NCI-H1092 treated with DMSO at 0.1 percent for 48 hours (cell line): ENCODE results near the gene TSC2.

Experiments used
- DNase-seq: peaks from one replicate; lab custom pipeline; 2025; lab: John Stamatoyannopoulos, UW

TSC2 gene

DNA sequence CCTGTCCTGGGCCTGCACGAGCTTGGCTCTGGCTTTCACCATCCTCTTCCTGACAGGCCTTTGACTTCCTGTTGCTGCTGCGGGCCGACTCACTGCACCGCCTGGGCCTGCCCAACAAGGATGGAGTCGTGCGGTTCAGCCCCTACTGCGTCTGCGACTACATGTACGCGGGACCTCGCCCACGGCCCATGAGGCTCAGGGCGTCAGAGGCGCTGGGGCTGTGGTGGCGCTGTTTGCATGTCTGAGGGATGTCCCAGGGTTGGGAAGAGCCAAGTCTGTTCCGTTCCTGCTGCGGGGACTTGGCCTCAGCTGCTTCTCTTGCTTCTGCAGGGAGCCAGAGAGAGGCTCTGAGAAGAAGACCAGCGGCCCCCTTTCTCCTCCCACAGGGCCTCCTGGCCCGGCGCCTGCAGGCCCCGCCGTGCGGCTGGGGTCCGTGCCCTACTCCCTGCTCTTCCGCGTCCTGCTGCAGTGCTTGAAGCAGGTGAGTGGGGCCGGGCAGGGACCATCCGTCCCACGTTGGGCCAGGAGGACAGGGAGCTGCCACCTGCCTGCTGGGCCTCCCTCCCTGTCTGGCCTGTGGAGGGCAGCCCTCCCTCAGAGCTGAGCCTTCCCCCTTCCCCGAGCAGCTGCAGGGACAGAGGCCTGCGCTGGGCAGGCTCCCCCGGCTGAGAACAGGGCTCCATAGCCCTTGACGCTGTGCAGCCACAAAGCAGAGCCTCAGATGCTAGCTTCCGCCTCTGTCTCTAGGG is 23.8 kb downstream of the TSC2 start:
- no peak for DNase-seq

DNA sequence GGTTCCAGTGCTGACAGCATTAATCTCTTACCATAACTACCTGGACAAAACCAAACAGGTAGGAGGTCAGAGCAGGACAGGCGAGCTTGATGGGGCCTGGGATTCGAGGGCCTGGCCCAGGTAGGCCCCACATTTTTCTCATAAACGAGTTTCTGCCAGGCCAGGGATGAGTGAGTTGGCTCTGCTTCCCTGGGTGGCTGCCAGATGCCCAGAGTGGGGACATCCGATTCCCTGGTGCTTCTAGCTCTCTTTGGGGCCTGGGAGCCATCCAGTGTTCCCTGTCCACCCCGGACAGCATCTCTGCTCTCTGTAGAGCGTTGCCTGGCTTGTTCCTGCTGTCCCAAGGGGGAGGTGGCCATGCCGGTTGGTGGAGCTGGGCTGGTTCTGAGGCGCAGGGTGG is 25.1 kb downstream of the TSC2 start:
- no peak for DNase-seq

- DNase-seq: no peak
These were observed 26.3 kb downstream of the TSC2 start for GRCh38 chr16:2074071-2074470.

GRCh38 chr16:2075631-2076030 is 27.8 kb downstream of the TSC2 start:
- no peak for DNase-seq

DNA sequence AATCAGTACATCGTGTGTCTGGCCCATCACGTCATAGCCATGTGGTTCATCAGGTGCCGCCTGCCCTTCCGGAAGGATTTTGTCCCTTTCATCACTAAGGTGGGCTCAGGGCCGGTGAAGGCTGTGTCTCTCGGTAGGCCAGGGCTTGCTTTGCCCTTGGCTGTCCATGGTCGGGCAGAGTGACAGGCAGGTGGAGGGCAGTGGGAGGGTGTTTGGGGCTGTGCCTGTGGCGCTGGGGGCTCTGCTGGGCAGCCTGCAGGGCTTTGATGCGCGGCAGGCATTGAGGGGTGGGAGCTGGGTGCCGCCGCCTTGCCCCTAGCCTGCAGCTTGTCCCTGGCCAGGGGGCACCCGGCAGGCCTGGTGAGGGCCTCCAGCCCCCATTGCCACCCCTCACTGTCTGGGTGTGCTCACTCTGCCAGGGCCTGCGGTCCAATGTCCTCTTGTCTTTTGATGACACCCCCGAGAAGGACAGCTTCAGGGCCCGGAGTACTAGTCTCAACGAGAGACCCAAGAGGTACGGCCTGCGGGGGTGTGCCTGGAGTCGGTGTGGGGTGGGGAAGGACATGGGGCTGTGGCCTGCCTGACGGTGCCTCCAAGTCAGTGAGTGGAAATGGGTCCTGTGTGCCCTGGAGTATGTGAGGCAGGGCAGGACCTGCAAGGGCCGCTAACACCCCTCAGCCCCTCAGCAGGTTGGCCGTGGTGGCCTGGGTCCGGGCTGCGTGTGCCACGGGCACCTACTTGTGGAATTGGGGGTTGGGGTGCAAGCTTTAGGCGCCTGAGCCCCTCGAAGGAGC is 28.5 kb downstream of the TSC2 start:
- no peak for DNase-seq

- no peak for DNase-seq
These were observed 29.2 kb downstream of the TSC2 start for GRCh38 chr16:2077016-2077415.

DNA sequence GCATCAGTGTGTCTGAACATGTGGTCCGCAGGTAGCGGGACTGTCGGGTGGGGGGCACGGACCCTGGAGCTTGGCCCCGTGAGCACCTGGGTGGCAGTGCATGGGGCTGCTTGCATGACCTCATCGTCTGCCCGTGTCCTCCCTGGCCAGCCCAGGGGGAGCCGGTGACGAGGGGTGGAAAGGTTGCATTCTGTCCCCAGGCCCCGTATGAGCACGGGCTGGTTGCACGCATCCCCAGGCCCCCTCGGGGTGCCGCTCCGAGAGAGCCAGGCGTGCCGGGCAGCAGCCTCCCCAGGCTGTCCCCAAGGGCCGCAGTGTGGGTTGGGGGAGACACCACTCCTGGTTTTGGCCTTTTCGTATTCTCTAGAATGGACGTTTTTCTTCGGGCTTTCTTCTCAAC is 29.9 kb downstream of the TSC2 start:
- DNase-seq: no peak

- DNase-seq: no peak
These were observed 30.3 kb downstream of the TSC2 start for GRCh38 chr16:2078096-2078495.

- no peak for DNase-seq
These were observed 30.9 kb downstream of the TSC2 start for GRCh38 chr16:2078691-2079090.

- no peak for DNase-seq
These were observed 31.6 kb downstream of the TSC2 start for GRCh38 chr16:2079311-2079800.

DNA sequence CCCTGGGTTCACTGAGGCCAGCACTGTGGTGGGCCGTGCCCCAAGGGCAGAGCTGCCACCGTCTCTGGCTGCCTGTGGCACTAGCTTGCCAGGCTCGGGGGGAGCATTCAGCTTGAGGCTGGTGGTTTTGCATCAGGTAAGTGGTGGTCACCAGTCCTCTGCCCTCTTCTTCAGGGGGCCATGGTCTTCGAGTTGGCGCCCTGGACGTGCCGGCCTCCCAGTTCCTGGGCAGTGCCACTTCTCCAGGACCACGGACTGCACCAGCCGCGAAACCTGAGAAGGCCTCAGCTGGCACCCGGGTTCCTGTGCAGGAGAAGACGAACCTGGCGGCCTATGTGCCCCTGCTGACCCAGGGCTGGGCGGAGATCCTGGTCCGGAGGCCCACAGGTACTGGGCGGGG is 32.2 kb downstream of the TSC2 start:
- DNase-seq: no peak

- DNase-seq: no peak
These were observed 33.7 kb downstream of the TSC2 start for GRCh38 chr16:2081201-2082084.

GRCh38 chr16:2082171-2082982 is 34.6 kb downstream of the TSC2 start:
- no peak for DNase-seq

DNA sequence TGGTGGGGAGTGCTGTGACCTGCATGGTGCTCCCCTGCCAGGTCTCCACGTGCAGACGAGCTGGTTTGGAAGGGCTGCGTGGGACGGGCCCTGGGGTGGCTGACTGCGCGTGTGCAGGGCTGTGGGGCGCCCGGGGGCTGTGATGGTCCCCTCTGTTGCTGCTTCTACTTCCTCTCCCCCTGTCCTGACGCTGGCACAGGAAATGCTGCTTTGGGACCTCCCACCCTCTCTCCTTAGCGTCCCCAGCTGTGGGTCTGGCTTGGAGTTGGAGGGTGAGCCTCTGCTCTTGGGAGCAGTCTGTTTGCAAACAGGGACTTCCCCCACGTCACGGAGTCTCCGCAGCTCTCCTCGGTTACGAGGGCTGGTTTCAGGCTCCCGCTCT is 35.2 kb downstream of the TSC2 start:
- no peak for DNase-seq

DNA sequence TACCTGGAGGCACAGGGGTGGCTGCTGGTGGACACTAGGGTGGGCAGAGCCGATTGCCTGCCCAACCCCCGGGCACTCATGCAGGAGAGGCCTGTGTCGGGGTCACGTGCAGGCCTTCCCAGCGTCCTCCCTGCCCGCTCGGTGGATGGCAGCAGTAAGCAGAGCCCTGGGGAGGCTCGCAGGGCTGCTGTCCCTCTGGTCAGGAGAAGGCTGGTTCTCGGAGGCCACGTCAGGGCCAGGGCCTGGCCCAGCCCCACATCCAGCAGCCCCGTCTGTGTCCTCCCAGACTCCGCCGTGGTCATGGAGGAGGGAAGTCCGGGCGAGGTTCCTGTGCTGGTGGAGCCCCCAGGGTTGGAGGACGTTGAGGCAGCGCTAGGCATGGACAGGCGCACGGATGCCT is 35.6 kb downstream of the TSC2 start:
- DNase-seq: no peak

GRCh38 chr16:2083876-2084780 is 36.3 kb downstream of the TSC2 start:
- DNase-seq: no peak

DNA sequence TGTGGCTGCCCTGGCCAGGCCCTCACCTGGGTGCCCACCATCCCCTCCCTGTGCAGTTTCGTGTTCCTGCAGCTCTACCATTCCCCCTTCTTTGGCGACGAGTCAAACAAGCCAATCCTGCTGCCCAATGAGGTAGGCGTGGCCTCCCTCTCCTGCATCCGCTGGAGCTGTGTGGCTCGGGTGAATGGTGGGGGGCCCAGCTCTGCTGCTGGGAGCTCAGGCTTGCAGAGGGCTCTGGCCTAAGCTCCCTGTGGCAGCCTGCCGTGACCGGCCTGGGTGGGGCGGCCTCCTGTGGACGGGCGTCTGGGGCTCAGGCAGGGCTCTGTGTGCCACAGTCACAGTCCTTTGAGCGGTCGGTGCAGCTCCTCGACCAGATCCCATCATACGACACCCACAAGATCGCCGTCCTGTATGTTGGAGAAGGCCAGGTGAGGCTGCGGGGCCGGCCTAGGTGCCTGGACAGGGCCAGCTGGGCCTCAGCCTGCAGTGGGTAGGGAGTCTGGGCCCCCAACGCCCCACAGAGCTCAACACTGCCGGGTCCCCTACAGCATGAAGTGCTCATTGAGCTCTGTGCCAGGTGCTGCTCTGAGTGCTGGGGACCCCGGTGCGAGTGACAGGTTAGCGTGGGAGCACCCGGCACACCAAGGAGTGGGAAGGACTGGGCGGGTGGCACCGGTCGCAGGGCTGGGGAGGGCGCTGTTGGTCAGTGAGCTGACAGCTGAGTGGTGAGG is 37.3 kb downstream of the TSC2 start:
- no peak for DNase-seq

DNA sequence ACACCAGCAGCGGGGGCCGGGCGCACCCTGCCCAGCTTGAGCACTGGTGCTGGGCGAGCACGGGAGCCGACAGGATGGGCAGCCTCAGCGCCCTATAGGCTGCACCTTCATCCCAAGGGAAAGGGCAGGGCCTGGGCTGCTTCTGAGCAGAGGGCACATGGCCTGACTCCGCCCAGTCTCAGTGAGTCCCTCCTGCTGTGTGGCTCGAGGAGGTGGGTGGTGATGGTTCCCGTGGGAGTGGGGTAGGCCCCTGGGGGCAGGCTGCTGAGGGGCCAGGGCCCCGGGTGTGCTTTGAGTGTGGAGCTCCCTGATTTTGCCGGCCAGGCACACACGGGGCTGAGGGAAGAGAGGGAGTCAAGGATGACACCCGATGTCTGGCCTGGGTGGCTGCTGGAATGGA is 37.9 kb downstream of the TSC2 start:
- DNase-seq: no peak

DNA sequence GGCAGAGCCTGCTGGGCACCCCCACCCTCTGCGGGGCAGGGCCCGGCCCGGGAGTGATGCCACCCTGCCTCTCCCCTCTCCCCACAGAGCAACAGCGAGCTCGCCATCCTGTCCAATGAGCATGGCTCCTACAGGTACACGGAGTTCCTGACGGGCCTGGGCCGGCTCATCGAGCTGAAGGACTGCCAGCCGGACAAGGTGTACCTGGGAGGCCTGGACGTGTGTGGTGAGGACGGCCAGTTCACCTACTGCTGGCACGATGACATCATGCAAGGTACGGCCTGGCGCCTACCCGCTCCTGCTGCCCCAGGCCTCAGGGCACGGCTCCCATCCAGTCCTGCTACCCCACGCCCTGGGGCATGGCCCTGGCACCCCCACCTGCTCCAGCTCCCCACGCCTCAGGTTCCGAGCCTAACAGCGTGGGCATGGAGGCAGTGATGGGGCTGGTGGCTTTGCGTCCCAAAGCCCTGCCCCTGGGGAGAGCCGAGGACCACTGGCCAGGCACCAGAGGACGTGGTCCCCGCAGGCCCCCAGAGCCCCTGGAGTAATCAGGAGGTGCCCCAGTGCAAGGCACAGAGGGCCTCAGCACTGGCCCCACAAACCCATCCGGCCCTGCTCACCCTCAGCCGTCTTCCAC is 38.4 kb downstream of the TSC2 start:
- DNase-seq: no peak
